A549 treated with ZK216348 at 1 μM for 4 hours (cell line): ENCODE results near the gene OGG1. TPM values are rescaled to one million over a fixed set of nuclear protein-coding genes. Genes with fewer than 3 reads are reported as not detected.

Experiments
- total RNA-seq: library from RNA; stranded (reverse); fragments of 200-300 nt; extraction: Qiagen RNA extraction; gene quantifications from 5 replicates; pipeline ENCODE4 v1.2.3, GENCODE V29; 2022; ENCODE audit warnings: low read depth

Gene OGG1
- 14.0 to 20.5 TPM (median 18.5 TPM) in 5 replicates for total RNA-seq

DNA sequence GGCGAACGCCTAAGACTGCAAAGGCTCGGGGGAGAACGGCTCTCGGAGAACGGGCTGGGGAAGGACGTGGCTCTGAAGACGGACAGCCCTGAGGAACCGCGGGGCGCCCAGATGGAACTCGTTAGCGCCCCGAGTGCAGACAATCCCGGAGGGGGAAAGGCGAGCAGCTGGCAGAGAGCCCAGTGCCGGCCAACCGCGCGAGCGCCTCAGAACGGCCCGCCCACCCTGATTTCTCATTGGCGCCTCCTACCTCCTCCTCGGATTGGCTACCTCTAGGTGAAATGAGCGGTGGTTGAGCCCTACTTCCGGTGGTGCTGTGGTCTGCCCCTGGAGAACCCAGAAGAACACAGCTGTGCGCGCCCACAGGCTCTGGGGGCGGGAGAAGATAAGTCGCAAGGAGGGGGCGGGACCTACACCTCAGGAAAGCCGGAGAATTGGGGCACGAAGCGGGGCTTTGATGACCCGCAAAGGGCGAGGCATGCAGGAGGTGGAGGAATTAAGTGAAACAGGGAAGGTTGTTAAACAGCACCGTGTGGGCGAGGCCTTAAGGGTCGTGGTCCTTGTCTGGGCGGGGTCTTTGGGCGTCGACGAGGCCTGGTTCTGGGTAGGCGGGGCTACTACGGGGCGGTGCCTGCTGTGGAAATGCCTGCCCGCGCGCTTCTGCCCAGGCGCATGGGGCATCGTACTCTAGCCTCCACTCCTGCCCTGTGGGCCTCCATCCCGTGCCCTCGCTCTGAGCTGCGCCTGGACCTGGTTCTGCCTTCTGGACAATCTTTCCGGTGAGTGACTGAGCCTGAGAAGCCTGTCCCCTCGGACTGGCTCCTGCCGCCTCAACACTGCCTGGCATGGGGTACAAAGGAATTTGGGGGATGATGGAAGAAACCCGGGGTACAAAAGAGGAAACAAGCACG lies at the start of gene OGG1:
Gene OGG1, plus strand, starts transcription at position 308 of the 911 bp plus-strand sequence. Its CDS starts 335 bp downstream, at position 643.

GRCh38 chr3:9703736-9704346 lies 45.9 kb upstream of the OGG1 start, which contains the start of gene CPNE9:
Gene CPNE9, plus strand, starts transcription at chr3:9703833. Its CDS starts 164 bp downstream, at chr3:9703997.

DNA sequence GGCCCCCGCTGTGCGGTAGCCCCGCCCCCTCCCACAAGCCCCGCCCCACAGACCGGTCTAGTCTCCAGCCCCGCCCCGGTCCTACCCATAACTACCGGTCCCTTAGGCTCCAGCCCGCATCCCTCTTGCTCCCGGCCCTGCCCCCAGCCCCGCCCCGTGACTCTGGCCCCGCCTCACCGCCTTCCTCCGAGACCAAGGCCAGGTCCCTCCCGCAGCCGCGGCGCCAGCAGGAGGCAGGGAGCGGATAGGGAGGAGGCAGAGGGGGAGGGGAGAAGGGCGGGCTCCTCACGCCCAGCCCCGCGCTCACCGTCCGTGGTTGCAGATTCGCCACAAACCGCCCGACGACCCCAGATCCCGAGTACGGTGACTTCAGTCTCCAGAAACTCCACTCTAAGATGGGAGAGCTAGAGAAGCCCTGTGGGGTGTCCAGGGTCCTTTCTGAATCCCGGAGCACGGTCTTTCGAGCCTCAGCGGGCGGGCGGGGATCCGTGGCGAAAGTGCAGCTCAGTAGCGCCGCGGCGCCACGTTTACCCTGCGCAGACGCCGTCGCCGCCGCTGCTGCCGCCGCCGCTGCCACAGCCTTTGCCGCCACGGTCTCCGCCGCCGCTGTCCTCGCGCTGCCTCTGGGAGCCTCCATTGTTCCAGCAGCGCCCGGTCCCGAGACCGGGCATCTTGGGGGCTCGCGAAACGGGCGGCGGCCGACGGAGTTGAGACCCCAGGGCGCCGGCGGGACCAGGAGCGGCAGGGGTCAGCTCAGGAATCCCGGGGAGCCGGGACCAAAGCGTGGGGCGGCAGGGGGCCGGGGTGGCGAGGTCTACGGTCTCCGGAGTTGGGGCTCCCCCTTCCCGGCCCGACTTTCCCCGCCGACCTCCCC lies 18.3 kb upstream of the OGG1 start, which contains the start of gene BRPF1:
Gene BRPF1, plus strand, starts transcription at position 530 of the 874 bp plus-strand sequence. CDS start 2,406 bp downstream, outside the sequence.

GRCh38 chr3:9769426-9770275 lies 19.9 kb downstream of the OGG1 start, which contains the start of gene CAMK1:
Gene CAMK1, minus strand, starts transcription at chr3:9769947. Its CDS starts 2,198 bp downstream, at chr3:9767749.

DNA sequence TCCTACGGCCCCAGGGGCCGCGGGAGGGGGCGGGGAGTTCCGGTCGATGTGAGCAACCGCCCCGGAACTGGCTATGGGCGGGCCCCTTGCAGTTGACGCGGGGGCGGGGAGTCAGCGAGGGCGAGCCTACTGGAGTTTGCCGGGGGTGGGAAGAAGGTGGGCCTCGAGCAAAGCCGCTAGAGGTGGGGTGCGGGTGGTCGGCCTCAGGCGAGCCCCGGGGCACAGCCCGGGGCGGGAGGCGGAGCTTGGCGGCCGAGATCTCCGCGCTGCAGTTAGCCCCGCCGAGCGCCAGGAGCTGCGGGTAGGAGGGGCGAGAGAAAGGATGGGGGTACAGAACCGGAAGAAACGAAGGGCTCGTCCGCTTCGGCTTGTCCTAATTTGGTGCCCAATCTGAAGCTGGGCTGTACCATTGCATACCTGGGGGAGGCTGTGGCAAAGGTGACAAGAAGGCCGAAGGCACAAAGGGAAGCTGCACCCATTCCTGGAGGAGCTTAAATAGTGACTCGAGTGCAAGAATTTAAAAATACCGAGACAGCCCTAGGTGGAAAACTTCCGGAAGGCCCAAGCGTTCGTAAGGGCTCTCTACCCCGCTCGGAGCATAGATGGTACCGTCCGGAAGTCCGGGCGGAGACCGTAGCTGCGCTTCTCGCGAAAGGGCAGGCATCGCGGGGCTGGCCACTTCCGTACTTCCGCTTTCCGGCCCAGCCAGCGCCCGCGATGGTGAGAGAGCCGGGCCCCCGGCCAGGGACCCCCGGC lies 42.8 kb downstream of the OGG1 start, which contains the start of the genes ARPC4 and TADA3:
Gene ARPC4, plus strand, starts transcription at position 678 of the 756 bp plus-strand sequence. Its CDS starts 40 bp downstream, at position 718.
Gene TADA3, minus strand, starts transcription at position 69 of the 756 bp plus-strand sequence. CDS start 1,007 bp downstream, outside the sequence.

Other genes with a start within 250 kb of the OGG1 start
- 0.06 to 0.18 TPM (median 0.09 TPM) in 4 of 5 replicates, not detected in the other for gene LHFPL4, start 196.1 kb upstream of the OGG1 start, total RNA-seq
- gene MTMR14, start 100.4 kb upstream of the OGG1 start, total RNA-seq, result 25.7 to 33.1 TPM (median 29.2 TPM) in 5 replicates
- 0.14 to 0.30 TPM (median 0.21 TPM) in 3 of 5 replicates, not detected in the others for gene CPNE9, start 46.1 kb upstream of the OGG1 start, total RNA-seq
- gene BRPF1, start 18.2 kb upstream of the OGG1 start, total RNA-seq, result 14.5 to 19.9 TPM (median 18.9 TPM) in 5 replicates
- gene CAMK1, start 20.0 kb downstream of the OGG1 start, total RNA-seq, result 11.6 to 21.8 TPM (median 17.7 TPM) in 5 replicates
- gene TADA3, start 42.5 kb downstream of the OGG1 start, total RNA-seq, result 52.0 to 62.4 TPM (median 59.5 TPM) in 5 replicates
- gene ARPC4, start 43.1 kb downstream of the OGG1 start, total RNA-seq, result 142 to 221 TPM (median 156 TPM) in 5 replicates
- gene TTLL3, start 60.3 kb downstream of the OGG1 start, total RNA-seq, result 5.3 to 8.0 TPM (median 6.6 TPM) in 5 replicates
- 36.5 to 61.4 TPM (median 53.3 TPM) in 5 replicates for gene RPUSD3, start 94.1 kb downstream of the OGG1 start, total RNA-seq
- gene CIDEC, start 130.3 kb downstream of the OGG1 start, total RNA-seq, result 26.1 to 42.7 TPM (median 29.8 TPM) in 5 replicates
- 72.0 to 87.1 TPM (median 82.0 TPM) in 5 replicates for gene JAGN1, start 140.7 kb downstream of the OGG1 start, total RNA-seq
- 1.1 to 4.2 TPM (median 1.5 TPM) in 5 replicates for gene IL17RE, start 152.9 kb downstream of the OGG1 start, total RNA-seq
- 15.2 to 24.5 TPM (median 18.9 TPM) in 5 replicates for gene IL17RC, start 167.1 kb downstream of the OGG1 start, total RNA-seq
- gene CRELD1, start 183.9 kb downstream of the OGG1 start, total RNA-seq, result 8.1 to 15.6 TPM (median 13.7 TPM) in 5 replicates
- gene PRRT3, start 202.5 kb downstream of the OGG1 start, total RNA-seq, result 0.66 to 1.8 TPM (median 1.5 TPM) in 5 replicates
- gene EMC3, start 236.9 kb downstream of the OGG1 start, total RNA-seq, result 109 to 129 TPM (median 119 TPM) in 5 replicates